Trophoblast cell (in vitro differentiated cells and primary cell): ENCODE data around the gene PHIP. TPM values are rescaled to one million over a fixed set of nuclear protein-coding genes. Genes with fewer than 3 reads are reported as not detected.

ENCODE experiments used
- DNase-seq, 2 donors: peaks; one replicate each; pipeline ENCODE4 v3.0.0-alpha.2; 2016
- H2AFZ ChIP-seq: 2 replicates; pipeline ENCODE4 v1.6.1; 2013; ENCODE audit warnings: low read length, moderate library complexity, mild to moderate bottlenecking; ENCODE audit not compliant: insufficient read depth, poor library complexity
- H2AK5ac ChIP-seq: 2 replicates; pipeline ENCODE4 v1.6.1; 2013; ENCODE audit warnings: mild to moderate bottlenecking, low read length
- H2BK120ac ChIP-seq: 2 replicates; pipeline ENCODE4 v1.6.1; 2013; ENCODE audit warnings: low read length, mild to moderate bottlenecking, moderate library complexity; ENCODE audit not compliant: insufficient read depth, poor library complexity
- H2BK12ac ChIP-seq: 2 replicates; pipeline ENCODE4 v1.6.1; 2013; ENCODE audit warnings: mild to moderate bottlenecking, low read length, moderate library complexity
- H2BK5ac ChIP-seq: 2 replicates; pipeline ENCODE4 v1.6.1; 2013; ENCODE audit warnings: low read length, low read depth, moderate library complexity, mild to moderate bottlenecking; ENCODE audit not compliant: poor library complexity
- H3K14ac ChIP-seq: 2 replicates; pipeline ENCODE4 v1.6.1; 2013; ENCODE audit warnings: mild to moderate bottlenecking, low read length
- H3K18ac ChIP-seq: 2 replicates; pipeline ENCODE4 v1.6.1; 2013; ENCODE audit warnings: mild to moderate bottlenecking, low read length
- H3K23ac ChIP-seq: 2 replicates; pipeline ENCODE4 v1.6.1; 2013; ENCODE audit warnings: low read length
- H3K27ac ChIP-seq: 2 replicates; pipeline ENCODE4 v1.5.1; 2013; ENCODE audit warnings: low read depth, mild to moderate bottlenecking, inconsistent platforms, low read length, moderate library complexity
- H3K27me3 ChIP-seq: 2 replicates; pipeline ENCODE4 v1.6.1; 2013; ENCODE audit warnings: inconsistent platforms, mild to moderate bottlenecking, low read length, moderate library complexity; ENCODE audit not compliant: insufficient read depth
- H3K36me3 ChIP-seq, 2 experiments: 1 replicate in 1 of 2; 2 replicates in 1 of 2; pipeline ENCODE4 v1.6.1; 2013; ENCODE audit warnings: low read length in 2 of 2, mild to moderate bottlenecking in 2 of 2, moderate library complexity in 1 of 2; ENCODE audit not compliant: insufficient read depth in 2 of 2, control insufficient read depth in 1 of 2
- H3K4ac ChIP-seq: 2 replicates; pipeline ENCODE4 v1.6.1; 2013; ENCODE audit warnings: low read depth, mild to moderate bottlenecking, low read length, moderate library complexity
- H3K4me1 ChIP-seq, 2 experiments: 1 replicate in 1 of 2; 2 replicates in 1 of 2; pipeline ENCODE4 v1.6.1; 2013; ENCODE audit warnings: low read length in 2 of 2, mild to moderate bottlenecking in 2 of 2, moderate library complexity in 1 of 2; ENCODE audit not compliant: insufficient read depth in 2 of 2, control insufficient read depth in 1 of 2
- H3K4me2 ChIP-seq: 2 replicates; pipeline ENCODE4 v1.6.1; 2013; ENCODE audit warnings: inconsistent platforms, mild to moderate bottlenecking, low read length, moderate library complexity
- H3K4me3 ChIP-seq: 2 replicates; pipeline ENCODE4 v1.5.1; 2013; ENCODE audit warnings: mild to moderate bottlenecking, low read depth, low read length, inconsistent platforms
- H3K79me1 ChIP-seq: one replicate; pipeline ENCODE4 v1.6.1; 2013; ENCODE audit warnings: low read length
- H3K79me2 ChIP-seq: 2 replicates; pipeline ENCODE4 v1.6.1; 2013; ENCODE audit warnings: low read length, mild to moderate bottlenecking; ENCODE audit not compliant: control insufficient read depth, insufficient read depth, poor library complexity
- H3K9ac ChIP-seq: 2 replicates; pipeline ENCODE4 v1.6.1; 2013; ENCODE audit warnings: mild to moderate bottlenecking, low read length
- H3K9me3 ChIP-seq: 2 replicates; pipeline ENCODE4 v1.6.1; 2013; ENCODE audit warnings: low read depth, mild to moderate bottlenecking, control low read depth, inconsistent platforms, low read length; ENCODE audit not compliant: insufficient read depth
- H4K12ac ChIP-seq: 2 replicates; pipeline ENCODE4 v1.6.1; 2013; ENCODE audit warnings: low read depth, mild to moderate bottlenecking, low read length, moderate library complexity
- H4K8ac ChIP-seq: 2 replicates; pipeline ENCODE4 v1.6.1; 2013; ENCODE audit warnings: low read depth, mild to moderate bottlenecking, low read length, moderate library complexity
- H4K91ac ChIP-seq: one replicate; pipeline ENCODE4 v1.6.1; 2013; ENCODE audit warnings: low read depth, mild to moderate bottlenecking, low read length, moderate library complexity
- WGBS: extraction: QIAGEN DNeasy Blood & Tissue Kit; methylation state at CpG from one replicate; pipeline ENCODE4 v1.1.7; 2013; ENCODE audit warnings: missing lambda C conversion rate; ENCODE audit not compliant: insufficient read length, insufficient coverage; ENCODE audit errors: extremely low coverage; 5-methylcytosine and 5-hydroxymethylcytosine counted together
- polyA plus RNA-seq: library from polyadenylated mRNA; stranded (reverse); fragments of 200-250 nt; gene quantifications from 2 replicates; pipeline ENCODE4 v1.2.3, GENCODE V29; 2013

PHIP gene
- polyA plus RNA-seq = 16.6 and 17.6 TPM in 2 replicates

- Histone ChIP-seq H2BK120ac (peak within 1 kb of the TSS; percentile 100), H3K23ac (no peak within 1 kb of the TSS), H3K14ac (peak within 1 kb of the TSS; percentile 98), H3K4me2 (peak within 1 kb of the TSS; percentile 72), H3K4me3 (peak within 1 kb of the TSS; percentile 86), H3K79me2 (peaks cover 8% of the 10 kb centered on the region), H2BK5ac (peak within 1 kb of the TSS; percentile 100), H3K4me1 (no peaks in the 10 kb centered on the region), H3K9me3 (no peaks in the 10 kb centered on the region), H3K27ac (peak within 1 kb of the TSS; percentile 96), H3K9ac (peak within 1 kb of the TSS; percentile 96), H3K4ac (peak within 1 kb of the TSS; percentile 91), H4K12ac (peak within 1 kb of the TSS; percentile 99), H4K91ac (peak within 1 kb of the TSS; percentile 100), H3K79me1 (peaks cover 9% of the 10 kb centered on the region), H2AK5ac (no peak within 1 kb of the TSS), H2AFZ (peak within 1 kb of the TSS; percentile 97), H3K18ac (peak within 1 kb of the TSS; percentile 98), H2BK12ac (peak within 1 kb of the TSS; percentile 95), H3K36me3 (no peaks in the 10 kb centered on the region), H4K8ac (peak within 1 kb of the TSS; percentile 98), H3K27me3 (no peaks in the 10 kb centered on the region)
- no CpG with 5 or more reads among the region's 73 CpGs for WGBS
- peak; percentile 94 to 95 for DNase-seq
Measured at GRCh38 chr6:79078075-79078969, at the start of gene PHIP. Gene PHIP, minus strand, starts transcription at chr6:79078254. Its CDS starts 186 bp downstream, at chr6:79078068.

- Histone ChIP-seq H2AFZ (no peak overlapping the region), H2BK120ac (no peak overlapping the region), H3K9me3 (no peaks in the 10 kb centered on the region), H3K23ac (no peak overlapping the region), H3K4me3 (no peak overlapping the region), H4K12ac (no peak overlapping the region), H3K4me2 (no peak overlapping the region), H2AK5ac (no peak overlapping the region), H3K27ac (no peak overlapping the region), H4K91ac (no peak overlapping the region), H3K4me1 (no peaks in the 10 kb centered on the region), H4K8ac (no peak overlapping the region), H3K18ac (no peak overlapping the region), H3K79me2 (no peaks in the 10 kb centered on the region), H3K9ac (no peak overlapping the region), H3K79me1 (no peaks in the 10 kb centered on the region), H3K36me3 (no peaks in the 10 kb centered on the region), H3K14ac (no peak overlapping the region), H2BK12ac (no peak overlapping the region), H3K4ac (no peak overlapping the region), H2BK5ac (no peak overlapping the region), H3K27me3 (no peaks in the 10 kb centered on the region)
- DNase-seq = no peak
Measured at GRCh38 chr6:79127660-79128059, 49.6 kb upstream of the PHIP start.

GRCh38 chr6:79119217-79119616 lies 41.2 kb upstream of the PHIP start:
- Histone ChIP-seq H2BK5ac (no peak overlapping the region), H3K4me2 (no peak overlapping the region)
- WGBS = no CpG with 5 or more reads among the region's 1 CpG

GRCh38 chr6:79117752-79118151 lies 39.7 kb upstream of the PHIP start:
- no peaks in the 10 kb centered on the region for H3K79me1 ChIP-seq
- no peak overlapping the region for H4K12ac ChIP-seq
- H3K79me2 ChIP-seq = no peaks in the 10 kb centered on the region
- H3K4me1 ChIP-seq = no peaks in the 10 kb centered on the region
- no CpG with 5 or more reads among the region's 2 CpGs for WGBS
- H2AFZ ChIP-seq = no peak overlapping the region
- H2BK5ac ChIP-seq = no peak overlapping the region
- no peaks in the 10 kb centered on the region for H3K36me3 ChIP-seq
- H3K23ac ChIP-seq = no peak overlapping the region
- no peak for DNase-seq
- H3K4me2 ChIP-seq = no peak overlapping the region
- H2AK5ac ChIP-seq = no peak overlapping the region
- H3K9ac ChIP-seq = no peak overlapping the region
- no peak overlapping the region for H4K91ac ChIP-seq
- no peak overlapping the region for H3K27ac ChIP-seq
- no peaks in the 10 kb centered on the region for H3K27me3 ChIP-seq
- H2BK120ac ChIP-seq = no peak overlapping the region
- H2BK12ac ChIP-seq = no peak overlapping the region
- no peaks in the 10 kb centered on the region for H3K9me3 ChIP-seq
- H3K4ac ChIP-seq = no peak overlapping the region
- no peak overlapping the region for H3K4me3 ChIP-seq
- no peak overlapping the region for H3K14ac ChIP-seq
- H3K18ac ChIP-seq = no peak overlapping the region
- no peak overlapping the region for H4K8ac ChIP-seq

More at GRCh38 chr6:79119217-79119616, 41.2 kb upstream of the PHIP start:
- H3K9me3 ChIP-seq = no peaks in the 10 kb centered on the region
- H2BK12ac ChIP-seq = no peak overlapping the region
- no peak overlapping the region for H4K8ac ChIP-seq
- H3K27ac ChIP-seq = no peak overlapping the region
- H3K79me2 ChIP-seq = no peaks in the 10 kb centered on the region
- H2BK120ac ChIP-seq = no peak overlapping the region
- H4K91ac ChIP-seq = no peak overlapping the region
- no peaks in the 10 kb centered on the region for H3K36me3 ChIP-seq
- H3K9ac ChIP-seq = no peak overlapping the region
- no peak overlapping the region for H3K4me3 ChIP-seq
- no peaks in the 10 kb centered on the region for H3K4me1 ChIP-seq
- no peaks in the 10 kb centered on the region for H3K79me1 ChIP-seq
- H3K27me3 ChIP-seq = no peaks in the 10 kb centered on the region
- H3K14ac ChIP-seq = no peak overlapping the region
- DNase-seq = no peak
- H2AFZ ChIP-seq = no peak overlapping the region
- no peak overlapping the region for H3K4ac ChIP-seq
- no peak overlapping the region for H2AK5ac ChIP-seq
- H4K12ac ChIP-seq = no peak overlapping the region
- H3K18ac ChIP-seq = no peak overlapping the region
- no peak overlapping the region for H3K23ac ChIP-seq
